H9 (cell line): ENCODE measurements around the gene UBQLN4. TPM values are rescaled to one million over a fixed set of nuclear protein-coding genes. Genes with fewer than 3 reads are reported as not detected.

ENCODE experiments used
- DNase-seq: peaks from one replicate; pipeline ENCODE4 v3.0.0-alpha.2; 2017
- H2AFZ ChIP-seq: one replicate; pipeline ENCODE4 v1.6.1; 2013; ENCODE audit warnings: mild to moderate bottlenecking, low read length, control low read depth, moderate library complexity
- H2AK5ac ChIP-seq: 2 replicates; pipeline ENCODE4 v1.6.1; 2013; ENCODE audit warnings: low read length, control low read depth, mixed read lengths; ENCODE audit not compliant: insufficient read length
- H2BK120ac ChIP-seq: one replicate; pipeline ENCODE4 v1.6.1; 2013; ENCODE audit warnings: low read depth, mild to moderate bottlenecking, low read length, control low read depth, inconsistent platforms; ENCODE audit not compliant: poor library complexity, severe bottlenecking
- H2BK12ac ChIP-seq: 2 replicates; pipeline ENCODE4 v1.6.1; 2013; ENCODE audit warnings: low read length, control low read depth, mixed read lengths, low read depth; ENCODE audit not compliant: insufficient read length
- H2BK15ac ChIP-seq: 2 replicates; pipeline ENCODE4 v1.6.1; 2013; ENCODE audit warnings: low read depth, low read length, control low read depth
- H2BK20ac ChIP-seq: one replicate; pipeline ENCODE4 v1.6.1; 2013; ENCODE audit warnings: low read depth, mild to moderate bottlenecking, low read length, control low read depth, inconsistent platforms; ENCODE audit not compliant: poor library complexity, severe bottlenecking
- H2BK5ac ChIP-seq: 2 replicates; pipeline ENCODE4 v1.6.1; 2013; ENCODE audit warnings: low read length, control low read depth, mixed read lengths; ENCODE audit not compliant: insufficient read length
- H3K14ac ChIP-seq: 2 replicates; pipeline ENCODE4 v1.6.1; 2013; ENCODE audit warnings: low read length, control low read depth; ENCODE audit not compliant: insufficient read depth
- H3K18ac ChIP-seq: 2 replicates; pipeline ENCODE4 v1.6.1; 2013; ENCODE audit warnings: low read depth, mild to moderate bottlenecking, mixed read lengths, low read length, control low read depth; ENCODE audit not compliant: insufficient read length
- H3K23ac ChIP-seq: 2 replicates; pipeline ENCODE4 v1.6.1; 2013; ENCODE audit warnings: low read length, control low read depth, mixed read lengths, low read depth; ENCODE audit not compliant: insufficient read length
- H3K23me2 ChIP-seq: 2 replicates; pipeline ENCODE4 v1.6.1; 2013; ENCODE audit warnings: low read depth, mild to moderate bottlenecking, mixed read lengths, low read length, control low read depth; ENCODE audit not compliant: insufficient read length, poor library complexity, severe bottlenecking
- H3K27ac ChIP-seq: 2 replicates; pipeline ENCODE4 v1.5.1; 2013; ENCODE audit warnings: low read length, control low read depth, mixed read lengths, low read depth; ENCODE audit not compliant: insufficient read length
- H3K27me3 ChIP-seq: 2 replicates; pipeline ENCODE4 v1.6.1; 2013; ENCODE audit warnings: low read length, control low read depth, inconsistent platforms; ENCODE audit not compliant: insufficient read depth
- H3K4ac ChIP-seq: 2 replicates; pipeline ENCODE4 v1.6.1; 2013; ENCODE audit warnings: low read depth, mild to moderate bottlenecking, control low read depth, inconsistent platforms, low read length, moderate library complexity
- H3K4me1 ChIP-seq: 2 replicates; pipeline ENCODE4 v1.6.1; 2013; ENCODE audit warnings: low read length, control low read depth, inconsistent platforms; ENCODE audit not compliant: insufficient read depth
- H3K4me2 ChIP-seq: 2 replicates; pipeline ENCODE4 v1.6.1; 2013; ENCODE audit warnings: low read length, control low read depth, mixed read lengths; ENCODE audit not compliant: insufficient read length, insufficient read depth
- H3K56ac ChIP-seq: 2 replicates; pipeline ENCODE4 v1.6.1; 2013; ENCODE audit warnings: low read depth, mild to moderate bottlenecking, mixed read lengths, low read length, control low read depth; ENCODE audit not compliant: insufficient read length
- H3K79me1 ChIP-seq: 2 replicates; pipeline ENCODE4 v1.6.1; 2013; ENCODE audit warnings: low read depth, mild to moderate bottlenecking, moderate library complexity, low read length, control low read depth, inconsistent platforms; ENCODE audit not compliant: insufficient read depth, poor library complexity, severe bottlenecking
- H3K79me2 ChIP-seq: 2 replicates; pipeline ENCODE4 v1.6.1; 2013; ENCODE audit warnings: low read length, control low read depth, inconsistent platforms; ENCODE audit not compliant: insufficient read depth
- H3K9ac ChIP-seq: 2 replicates; pipeline ENCODE4 v1.6.1; 2013; ENCODE audit warnings: low read length, control low read depth, mixed read lengths; ENCODE audit not compliant: insufficient read length; ENCODE audit errors: extremely low read depth
- H3K9me3 ChIP-seq: one replicate; pipeline ENCODE4 v1.6.1; 2013; ENCODE audit warnings: low read depth, low read length, inconsistent platforms; ENCODE audit not compliant: control insufficient read depth
- H3T11ph ChIP-seq: one replicate; pipeline ENCODE4 v1.6.1; 2013; ENCODE audit warnings: mild to moderate bottlenecking, low read length, control low read depth, inconsistent platforms
- H4K20me1 ChIP-seq: one replicate; pipeline ENCODE4 v1.6.1; 2013; ENCODE audit not compliant: control insufficient read depth, insufficient read length, insufficient read depth
- H4K5ac ChIP-seq: 2 replicates; pipeline ENCODE4 v1.6.1; 2013; ENCODE audit warnings: low read depth, mild to moderate bottlenecking, mixed read lengths, low read length, control low read depth; ENCODE audit not compliant: insufficient read length
- H4K8ac ChIP-seq: replicated peaks from 2 replicates; pipeline ENCODE4 v1.6.1; 2013; ENCODE audit warnings: low read length, control low read depth, mixed read lengths, low read depth; ENCODE audit not compliant: insufficient read length
- H4K91ac ChIP-seq: 2 replicates; pipeline ENCODE4 v1.6.1; 2013; ENCODE audit warnings: low read depth, mild to moderate bottlenecking, moderate library complexity, mixed read lengths, low read length, control low read depth; ENCODE audit not compliant: insufficient read length
- H3K27ac Mint-ChIP-seq, 3 experiments: 2 replicates in 2 of 3; 3 replicates in 1 of 3; pipeline ENCODE4 v1.8.0; 2020 to 2021; ENCODE audit warnings: mixed read lengths in 3 of 3, mild to moderate bottlenecking in 1 of 3, moderate library complexity in 1 of 3
- H3K27me3 Mint-ChIP-seq: 2 replicates; pipeline ENCODE4 v1.8.0; 2021; ENCODE audit warnings: low read depth, mild to moderate bottlenecking, moderate library complexity, mixed read lengths
- H3K36me3 Mint-ChIP-seq, 3 experiments: 2 replicates in 2 of 3; 3 replicates in 1 of 3; pipeline ENCODE4 v1.8.0; 2020 to 2021; ENCODE audit warnings: low read depth in 3 of 3, mixed read lengths in 3 of 3; ENCODE audit not compliant: insufficient read depth in 1 of 3
- H3K4me1 Mint-ChIP-seq, 2 experiments: 2 replicates each; pipeline ENCODE4 v1.8.0; 2020; ENCODE audit warnings: mixed read lengths in 2 of 2
- H3K4me3 Mint-ChIP-seq, 2 experiments: 2 replicates in 1 of 2; 3 replicates in 1 of 2; pipeline ENCODE4 v1.8.0; 2020 to 2021; ENCODE audit warnings: mild to moderate bottlenecking in 2 of 2, mixed read lengths in 2 of 2, moderate library complexity in 1 of 2
- H3K9me3 Mint-ChIP-seq, 2 experiments: 2 replicates in 1 of 2; 3 replicates in 1 of 2; pipeline ENCODE4 v1.8.0; 2020; ENCODE audit warnings: mild to moderate bottlenecking in 2 of 2, mixed read lengths in 2 of 2, moderate library complexity in 1 of 2
- WGBS: extraction: QIAGEN DNeasy Blood & Tissue Kit; methylation state at CpG from one replicate; pipeline ENCODE4 v1.1.7; 2013; ENCODE audit warnings: missing lambda C conversion rate, low lambda C conversion rate, mixed read lengths; ENCODE audit not compliant: insufficient read length; ENCODE audit errors: extremely low coverage; 5-methylcytosine and 5-hydroxymethylcytosine counted together
- total RNA-seq: library from RNA; stranded (reverse); gene quantifications from 2 replicates; pipeline ENCODE4 v1.2.1, GENCODE V29; 2021
- TF ChIP-seq, protein P1 (sequence below): fragments of 200-600 bp; sonication (generic); conservative IDR thresholded peaks from 3 replicates; pipeline ENCODE4 v1.8.0; 2021; ENCODE audit warnings: antibody characterized with exemption, mild to moderate bottlenecking

Gene UBQLN4
- total RNA-seq, 1 experiment from 2014 or later = 49.4 TPM

- Mint-ChIP-seq H3K9me3 (no peaks in the 10 kb centered on the region; a peak in 1 of 5 replicates), H3K27ac (peak overlapping the region; percentile 81 to 96 (median 94); a peak in 6 of 7 replicates), H3K27me3 (no peaks in the 10 kb centered on the region), H3K4me1 (peaks cover 60 to 70% of the 10 kb centered on the region in 2 experiments), H3K4me3 (peak overlapping the region; percentile 88 to 95), H3K36me3 (peaks cover 17 to 38% (median 29%) of the 10 kb centered on the region in 3 experiments; a peak in 6 of 7 replicates)
- Histone ChIP-seq H3K27me3 (no peaks in the 10 kb centered on the region), H3K56ac (no peak overlapping the region), H3K4ac (no peak overlapping the region; the same call in 1 of the 2 replicates), H2AK5ac (no peak overlapping the region), H4K20me1 (no peaks in the 10 kb centered on the region), H4K8ac (no peak overlapping the region), H2AFZ (no peak overlapping the region), H2BK20ac (no peak overlapping the region), H3K27ac (no peak overlapping the region), H3T11ph (no peak overlapping the region), H3K79me2 (peaks cover 23% of the 10 kb centered on the region; the same call in 1 of the 2 replicates), H3K4me1 (peaks cover 16% of the 10 kb centered on the region), H3K23me2 (peaks cover 18% of the 10 kb centered on the region), H3K18ac (peak overlapping the region; percentile 37), H2BK15ac (no peak overlapping the region), H4K91ac (no peak overlapping the region), H2BK5ac (no peak overlapping the region), H3K14ac (peak overlapping the region; percentile 34; the same call in 1 of the 2 replicates), H3K79me1 (no peaks in the 10 kb centered on the region), H2BK120ac (no peak overlapping the region), H3K9me3 (no peaks in the 10 kb centered on the region), H3K9ac (peak overlapping the region; percentile 79), H2BK12ac (no peak overlapping the region), H3K4me2 (peak overlapping the region; percentile 61), H3K23ac (no peak overlapping the region), H4K5ac (no peak overlapping the region)
- peak; percentile 65 for DNase-seq
- TF ChIP-seq, protein P1, sequence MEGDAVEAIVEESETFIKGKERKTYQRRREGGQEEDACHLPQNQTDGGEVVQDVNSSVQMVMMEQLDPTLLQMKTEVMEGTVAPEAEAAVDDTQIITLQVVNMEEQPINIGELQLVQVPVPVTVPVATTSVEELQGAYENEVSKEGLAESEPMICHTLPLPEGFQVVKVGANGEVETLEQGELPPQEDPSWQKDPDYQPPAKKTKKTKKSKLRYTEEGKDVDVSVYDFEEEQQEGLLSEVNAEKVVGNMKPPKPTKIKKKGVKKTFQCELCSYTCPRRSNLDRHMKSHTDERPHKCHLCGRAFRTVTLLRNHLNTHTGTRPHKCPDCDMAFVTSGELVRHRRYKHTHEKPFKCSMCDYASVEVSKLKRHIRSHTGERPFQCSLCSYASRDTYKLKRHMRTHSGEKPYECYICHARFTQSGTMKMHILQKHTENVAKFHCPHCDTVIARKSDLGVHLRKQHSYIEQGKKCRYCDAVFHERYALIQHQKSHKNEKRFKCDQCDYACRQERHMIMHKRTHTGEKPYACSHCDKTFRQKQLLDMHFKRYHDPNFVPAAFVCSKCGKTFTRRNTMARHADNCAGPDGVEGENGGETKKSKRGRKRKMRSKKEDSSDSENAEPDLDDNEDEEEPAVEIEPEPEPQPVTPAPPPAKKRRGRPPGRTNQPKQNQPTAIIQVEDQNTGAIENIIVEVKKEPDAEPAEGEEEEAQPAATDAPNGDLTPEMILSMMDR = no peak
- WGBS = no CpG with 5 or more reads among the region's 10 CpGs
Measured at GRCh38 chr1:156081917-156082308, 28.3 kb upstream of the UBQLN4 start.
